Ishikawa (cell line): ENCODE results near the gene KIAA1549.

ENCODE experiments used
- CREB1 ChIP-seq: IDR thresholded peaks from 2 replicates; pipeline ENCODE4 v1.6.1; 2012; ENCODE audit warnings: low read depth
- EGR1 ChIP-seq: IDR thresholded peaks from 2 replicates; pipeline ENCODE4 v1.6.1; 2012
- MAX ChIP-seq: IDR thresholded peaks from 2 replicates; pipeline ENCODE4 v1.6.1; 2012
- REST ChIP-seq: IDR thresholded peaks from 2 replicates; pipeline ENCODE4 v1.6.1; 2012; ENCODE audit warnings: low read depth, mild to moderate bottlenecking
- USF1 ChIP-seq: IDR thresholded peaks from 2 replicates; pipeline ENCODE4 v1.6.1; 2012

GRCh38 chr7:138961159-138961558, 20.0 kb downstream of the KIAA1549 start:
- no peak for TF ChIP-seq REST
- TF ChIP-seq MAX: no peak
- TF ChIP-seq EGR1: no peak
- no peak for TF ChIP-seq CREB1
- TF ChIP-seq USF1: no peak
